GM10266 (cell line): ENCODE measurements around the gene NKX2-2.
A peak's percentile ranks its signal among the peaks of the same experiment; 100 is the strongest.

Experiments
- DNase-seq: peaks from one replicate; pipeline ENCODE4 v3.0.0; 2012; ENCODE audit errors: extremely low spot score
- CTCF ChIP-seq: IDR thresholded peaks from 2 replicates; pipeline ENCODE4 v1.5.1; 2012; ENCODE audit warnings: mild to moderate bottlenecking, low read depth; ENCODE audit not compliant: control insufficient read depth, insufficient read depth; ENCODE audit errors: missing control alignments

Gene NKX2-2

GRCh38 chr20:21529863-21530262, 16.0 kb upstream of the NKX2-2 start:
- no peak for DNase-seq
- TF ChIP-seq CTCF, result peak; percentile 48

- DNase-seq, result no peak
Measured at GRCh38 chr20:21528870-21529269, 15.0 kb upstream of the NKX2-2 start.

GRCh38 chr20:21527908-21528307, 14.0 kb upstream of the NKX2-2 start:
- no peak for DNase-seq
- TF ChIP-seq CTCF, result no peak

More at GRCh38 chr20:21528870-21529269, 15.0 kb upstream of the NKX2-2 start:
- no peak for TF ChIP-seq CTCF

- TF ChIP-seq CTCF, result no peak
- DNase-seq, result no peak
Measured at GRCh38 chr20:21526776-21527175, 12.9 kb upstream of the NKX2-2 start.

GRCh38 chr20:21523895-21524294, 10.0 kb upstream of the NKX2-2 start:
- no peak for TF ChIP-seq CTCF
- DNase-seq, result no peak

- no peak for DNase-seq
- TF ChIP-seq CTCF, result no peak
Measured at GRCh38 chr20:21523281-21523868, 9.5 kb upstream of the NKX2-2 start.

- DNase-seq, result no peak
- TF ChIP-seq CTCF, result no peak
Measured at GRCh38 chr20:21522481-21523280, 8.8 kb upstream of the NKX2-2 start.
